ENCODE results near the gene TAS2R41.

TAS2R41 gene

GRCh38 chr7:143507534-143508055 lies 29.9 kb downstream of the TAS2R41 start:
- no peak for DNase-seq (ENCODE audit: low read depth)
- TF ChIP-seq CTCF (conservative IDR thresholded peaks at IDR 0.05; ENCODE audit: low read length): no peak

GRCh38 chr7:143510854-143511592 lies 33.4 kb downstream of the TAS2R41 start:
- TF ChIP-seq CTCF (conservative IDR thresholded peaks at IDR 0.05; ENCODE audit: low read length): no peak
- no peak for DNase-seq (ENCODE audit: low read depth)
- H3K4me3 ChIP-seq (ENCODE audit: low read length): peak overlapping the region; percentile 37

More at GRCh38 chr7:143507534-143508055, 29.9 kb downstream of the TAS2R41 start:
- H3K4me3 ChIP-seq (ENCODE audit: low read length): no peak overlapping the region

- H3K4me3 ChIP-seq (ENCODE audit: low read length): peak overlapping the region; percentile 37
- DNase-seq (ENCODE audit: low read depth): no peak
- no peak for TF ChIP-seq CTCF (conservative IDR thresholded peaks at IDR 0.05; ENCODE audit: low read length)
Measured at GRCh38 chr7:143511593-143512047, 33.9 kb downstream of the TAS2R41 start.

- DNase-seq (ENCODE audit: low read depth): no peak
- no peak for TF ChIP-seq CTCF (conservative IDR thresholded peaks at IDR 0.05; ENCODE audit: low read length)
- H3K4me3 ChIP-seq (ENCODE audit: low read length): no peak overlapping the region
Measured at GRCh38 chr7:143512488-143513340, 35.0 kb downstream of the TAS2R41 start.

- TF ChIP-seq CTCF (conservative IDR thresholded peaks at IDR 0.05; ENCODE audit: low read length): no peak
Measured at GRCh38 chr7:143514487-143514886, 36.8 kb downstream of the TAS2R41 start.

GRCh38 chr7:143514995-143515735 lies 37.5 kb downstream of the TAS2R41 start:
- no peak overlapping the region for H3K4me3 ChIP-seq (ENCODE audit: low read length)
- peak; percentile 36 for DNase-seq (ENCODE audit: low read depth)
- no peak for TF ChIP-seq CTCF (conservative IDR thresholded peaks at IDR 0.05; ENCODE audit: low read length)

More at GRCh38 chr7:143514487-143514886, 36.8 kb downstream of the TAS2R41 start:
- no peak for DNase-seq (ENCODE audit: low read depth)
- no peak overlapping the region for H3K4me3 ChIP-seq (ENCODE audit: low read length)

All from AG10803 (cell line).